Hepatocyte (in vitro differentiated cells): ENCODE results near the gene HADH.

Experiments
- CTCF ChIP-seq: fragments of 200-600 bp; sonication (generic); IDR thresholded peaks from 2 replicates; pipeline ENCODE4 v1.5.1; 2016; ENCODE audit warnings: antibody characterized with exemption, mild to moderate bottlenecking; ENCODE audit not compliant: poor library complexity
- EZH2 ChIP-seq: fragments of 200-600 bp; sonication (generic); IDR thresholded peaks from 2 replicates; pipeline ENCODE4 v1.6.1; 2016; ENCODE audit warnings: antibody characterized with exemption, mild to moderate bottlenecking, borderline replicate concordance
- EZH2phosphoT487 ChIP-seq: fragments of 200-600 bp; sonication (generic); IDR thresholded peaks from one replicate; pipeline ENCODE4 v1.6.1; 2018; ENCODE audit warnings: antibody characterized with exemption, mild to moderate bottlenecking, low read depth, moderate library complexity; ENCODE audit not compliant: unreplicated experiment, severe bottlenecking

GRCh38 chr4:108024878-108025165 lies 35.1 kb downstream of the HADH start:
- no peak for TF ChIP-seq CTCF
- TF ChIP-seq EZH2 = no peak
- TF ChIP-seq EZH2phosphoT487 = no peak
